GM23338 (cell line): ENCODE data around the gene CPSF3. TPM values are rescaled to one million over a fixed set of nuclear protein-coding genes. Genes with fewer than 3 reads are reported as not detected.

ENCODE experiments used
- ATAC-seq: fragments of 200-7000 bp; cut with Tn5 transposase; 3 replicates; pipeline ENCODE4 v1.9.1; 2020
- DNase-seq: peaks from one replicate; pipeline ENCODE4 v3.0.0-alpha.2; 2015; ENCODE audit warnings: low spot score
- H2AFZ ChIP-seq: fragments of 200-600 bp; sonication (generic); 2 replicates; pipeline ENCODE4 v1.8.0; 2016; ENCODE audit warnings: antibody characterized with exemption, mild to moderate bottlenecking, moderate library complexity
- H3F3A ChIP-seq: fragments of 200-600 bp; sonication (generic); replicated peaks from 2 replicates; pipeline ENCODE4 v1.8.0; 2017; ENCODE audit warnings: antibody characterized with exemption, mixed run types, low read depth
- H3K27ac ChIP-seq: fragments of 200-600 bp; sonication (generic); 2 replicates; pipeline ENCODE4 v1.6.1; 2016; ENCODE audit warnings: low read depth
- H3K27me3 ChIP-seq: fragments of 200-600 bp; sonication (generic); 2 replicates; pipeline ENCODE4 v1.8.0; 2016; ENCODE audit warnings: mild to moderate bottlenecking, mixed run types, moderate library complexity; ENCODE audit not compliant: insufficient read depth
- H3K36me3 ChIP-seq: fragments of 200-600 bp; sonication (generic); 2 replicates; pipeline ENCODE4 v1.8.0; 2016; ENCODE audit warnings: mild to moderate bottlenecking; ENCODE audit not compliant: insufficient read depth
- H3K4me1 ChIP-seq: fragments of 200-600 bp; sonication (generic); 2 replicates; pipeline ENCODE4 v1.8.0; 2016; ENCODE audit warnings: mild to moderate bottlenecking, moderate library complexity; ENCODE audit not compliant: insufficient read depth
- H3K4me2 ChIP-seq: fragments of 200-600 bp; sonication (generic); 2 replicates; pipeline ENCODE4 v1.7.1; 2017; ENCODE audit warnings: mixed run types
- H3K4me3 ChIP-seq: fragments of 200-600 bp; sonication (generic); 2 replicates; pipeline ENCODE4 v1.6.1; 2016; ENCODE audit warnings: mixed run types
- H3K79me2 ChIP-seq: fragments of 200-600 bp; sonication (generic); replicated peaks from 2 replicates; pipeline ENCODE4 v1.8.0; 2017; ENCODE audit warnings: mild to moderate bottlenecking; ENCODE audit not compliant: insufficient read depth
- H3K9me2 ChIP-seq: fragments of 200-600 bp; sonication (generic); 2 replicates; pipeline ENCODE4 v1.8.0; 2017; ENCODE audit not compliant: insufficient read depth
- H4K20me1 ChIP-seq: fragments of 200-600 bp; sonication (generic); replicated peaks from 2 replicates; pipeline ENCODE4 v1.8.0; 2017; ENCODE audit warnings: mild to moderate bottlenecking; ENCODE audit not compliant: insufficient read depth
- H3K27ac Mint-ChIP-seq: 2 replicates; pipeline ENCODE4 v1.8.0; 2020; ENCODE audit warnings: inconsistent platforms, mild to moderate bottlenecking, moderate library complexity, mixed read lengths
- H3K27me3 Mint-ChIP-seq: 3 replicates; pipeline ENCODE4 v1.8.0; 2022; ENCODE audit warnings: low read depth, mild to moderate bottlenecking, moderate library complexity, mixed read lengths, inconsistent platforms; ENCODE audit not compliant: insufficient read depth, poor library complexity
- H3K36me3 Mint-ChIP-seq: 3 replicates; pipeline ENCODE4 v1.8.0; 2021; ENCODE audit warnings: low read depth, mild to moderate bottlenecking, inconsistent platforms, moderate library complexity, mixed read lengths
- H3K4me1 Mint-ChIP-seq: 3 replicates; pipeline ENCODE4 v1.8.0; 2020; ENCODE audit warnings: mild to moderate bottlenecking, inconsistent platforms, mixed read lengths
- H3K4me3 Mint-ChIP-seq: 3 replicates; pipeline ENCODE4 v1.8.0; 2021; ENCODE audit warnings: moderate library complexity, mild to moderate bottlenecking, inconsistent platforms, mixed read lengths
- H3K9me3 Mint-ChIP-seq: 3 replicates; pipeline ENCODE4 v1.8.0; 2020; ENCODE audit warnings: moderate library complexity, mild to moderate bottlenecking, inconsistent platforms, mixed read lengths
- CREB1 ChIP-seq: fragments of 250-450 bp; sonication (Bioruptor Pico); IDR thresholded peaks from 2 replicates; pipeline ENCODE4 v1.5.0; 2020; ENCODE audit warnings: low read depth, mild to moderate bottlenecking, moderate library complexity
- EZH2 ChIP-seq: fragments of 200-600 bp; sonication (generic); IDR thresholded peaks from one replicate; pipeline ENCODE4 v1.8.0; 2017; ENCODE audit warnings: antibody characterized with exemption, mild to moderate bottlenecking, low read depth; ENCODE audit not compliant: unreplicated experiment
- EZH2phosphoT487 ChIP-seq: fragments of 200-600 bp; sonication (generic); IDR thresholded peaks from one replicate; pipeline ENCODE4 v1.8.1; 2018; ENCODE audit warnings: antibody characterized with exemption; ENCODE audit not compliant: unreplicated experiment
- JUNB ChIP-seq: IDR thresholded peaks from one replicate; pipeline ENCODE4 v1.6.1; 2016; ENCODE audit warnings: antibody characterized with exemption; ENCODE audit not compliant: unreplicated experiment
- NANOG ChIP-seq: IDR thresholded peaks from 2 replicates; pipeline ENCODE4 v1.6.1; 2016; ENCODE audit warnings: antibody characterized with exemption, borderline replicate concordance
- POLR2AphosphoS5 ChIP-seq: IDR thresholded peaks from 2 replicates; pipeline ENCODE4 v1.6.1; 2016; ENCODE audit warnings: antibody characterized with exemption, low read depth
- STAT1 ChIP-seq: IDR thresholded peaks from one replicate; pipeline ENCODE4 v1.6.1; 2016; ENCODE audit warnings: antibody characterized with exemption; ENCODE audit not compliant: unreplicated experiment
- ZNF331 ChIP-seq: fragments of 250-450 bp; sonication (Bioruptor Pico); IDR thresholded peaks from 2 replicates; pipeline ENCODE4 v1.5.0; 2020; ENCODE audit warnings: low read depth, mild to moderate bottlenecking, moderate library complexity
- long read RNA-seq: library from polyadenylated mRNA; unstranded; transcript quantifications from one replicate; pipeline ENCODE4 v2.0.0, GENCODE V29; 2020; ENCODE audit not compliant: unreplicated experiment
- polyA plus RNA-seq: library from polyadenylated mRNA; unstranded; fragments of >200 nt; fragmentation: Nextera tagmentation; extraction: Ambion mirVana; gene quantifications from 2 replicates; pipeline ENCODE4 v1.2.1, GENCODE V29; 2016
- total RNA-seq: library from RNA; depleted of rRNA; stranded (reverse); fragments of >200 nt; shearing (Covaris generic); gene quantifications from 2 replicates; pipeline ENCODE4 v1.2.3, GENCODE V29; 2014; rRNA removed
- TF ChIP-seq, protein P1 (sequence below): IDR thresholded peaks from 2 replicates; pipeline ENCODE4 v1.6.1; 2016; ENCODE audit warnings: antibody characterized with exemption
- TF ChIP-seq, protein P2 (sequence below): IDR thresholded peaks from one replicate; pipeline ENCODE4 v1.6.1; 2018; ENCODE audit warnings: antibody characterized with exemption; ENCODE audit not compliant: unreplicated experiment
- TF ChIP-seq, protein P3 (sequence below), 2 experiments: fragments of 200-600 bp in 1 of 2; sonication (generic) in 1 of 2; conservative IDR thresholded peaks; 2 replicates each; pipeline versions ENCODE4 v1.5.1 to v1.6.1; 2016 to 2017; ENCODE audit warnings: antibody characterized with exemption in 2 of 2, low read depth in 2 of 2, mild to moderate bottlenecking in 2 of 2, moderate library complexity in 1 of 2
- TF ChIP-seq, protein P4 (sequence below): fragments of 250-450 bp; sonication (Bioruptor Pico); IDR thresholded peaks from 2 replicates; pipeline ENCODE4 v1.5.0; 2020; ENCODE audit warnings: mild to moderate bottlenecking, moderate library complexity

Gene CPSF3
- 105 and 123 TPM in 2 replicates for total RNA-seq
- polyA plus RNA-seq = 74.9 and 77.1 TPM in 2 replicates
- long read RNA-seq, transcript CPSF3-201 (18 exons, 2,345 nt) = major isoform, 56 of 72 reads
- long read RNA-seq, partial matches to known transcripts = 8 of 72 reads
- long read RNA-seq, other reads (novel, unspliced or antisense) = 8 of 72 reads

DNA sequence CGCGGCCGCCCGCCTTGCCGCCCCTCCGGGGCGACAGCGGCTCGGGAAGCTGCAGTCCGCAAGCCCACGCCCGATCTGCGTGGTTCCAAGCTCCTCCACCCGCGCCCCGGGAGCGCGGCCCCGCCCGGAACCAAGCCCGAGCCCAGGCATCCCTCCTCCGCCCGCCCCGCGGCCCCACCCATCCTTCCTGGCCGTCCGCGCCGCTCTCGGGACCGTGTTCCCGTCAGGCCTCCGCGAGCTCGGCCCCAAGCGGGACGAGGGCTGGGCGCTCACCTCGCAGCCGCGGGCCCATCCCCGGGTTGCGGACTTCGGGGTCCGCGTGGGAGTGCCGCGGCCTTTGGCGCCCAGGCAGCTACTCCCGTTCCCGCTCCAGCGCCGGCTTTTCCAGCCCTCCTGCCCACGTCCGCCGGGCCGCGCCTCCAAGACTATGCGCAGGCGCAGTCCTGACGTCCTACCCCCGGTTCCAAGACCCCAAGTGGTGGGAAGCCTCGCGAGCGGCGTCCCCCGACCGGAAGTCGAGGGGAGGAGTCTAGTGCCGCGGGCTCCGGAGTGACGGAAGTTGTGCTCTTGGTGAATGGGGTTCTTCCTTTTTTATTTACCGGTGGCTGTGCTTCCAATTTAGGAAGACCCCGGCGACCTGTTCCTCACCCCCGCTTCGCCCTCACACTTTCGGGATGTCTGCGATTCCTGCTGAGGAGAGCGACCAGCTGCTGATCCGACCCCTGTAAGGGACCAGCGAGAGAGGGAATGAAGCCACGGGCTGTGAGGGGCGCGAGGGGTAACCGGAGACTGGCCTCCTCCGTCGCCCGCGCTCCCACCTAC is at the start of gene CPSF3, which contains the start of gene ITGB1BP1:
CPSF3 (plus strand) TSS at position 555 of the 822 bp plus-strand sequence; CDS start at position 675, 120 bp downstream.
ITGB1BP1 (minus strand) TSS at position 429 of the 822 bp plus-strand sequence. CDS start 4,831 bp downstream, outside the sequence.
- Histone ChIP-seq H3K27me3 (no peaks in the 10 kb centered on the region), H3F3A (0 out of 2 replicates have a peak, but pooled peaks cover 3% of the 10 kb centered on the region), H3K4me2 (peak within 1 kb of the TSS; percentile 98), H3K27ac (peak within 1 kb of the TSS; percentile 95), H3K4me1 (peaks cover 7% of the 10 kb centered on the region), H3K9me2 (no peaks in the 10 kb centered on the region), H3K79me2 (peaks cover 70% of the 10 kb centered on the region), H4K20me1 (peaks cover 23% of the 10 kb centered on the region), H2AFZ (peak within 1 kb of the TSS; percentile 96), H3K4me3 (peak within 1 kb of the TSS; percentile 93), H3K36me3 (no peaks in the 10 kb centered on the region; the same call in 1 of the 2 replicates)
- ATAC-seq = peak; percentile 90
- peak; percentile 99 for DNase-seq
- 0 out of 3 replicates have a peak, but pooled peaks cover under 1% of the 10 kb centered on the region for H3K36me3 Mint-ChIP-seq
- H3K27me3 Mint-ChIP-seq = peaks cover 15% of the 10 kb centered on the region
- peak within 1 kb of the TSS; percentile 94 for H3K27ac Mint-ChIP-seq
- no peaks in the 10 kb centered on the region for H3K9me3 Mint-ChIP-seq
- peaks cover 9% of the 10 kb centered on the region for H3K4me1 Mint-ChIP-seq
- H3K4me3 Mint-ChIP-seq = peak within 1 kb of the TSS; percentile 87; the same call in 2 of the 3 replicates
- TF ChIP-seq, protein P1, sequence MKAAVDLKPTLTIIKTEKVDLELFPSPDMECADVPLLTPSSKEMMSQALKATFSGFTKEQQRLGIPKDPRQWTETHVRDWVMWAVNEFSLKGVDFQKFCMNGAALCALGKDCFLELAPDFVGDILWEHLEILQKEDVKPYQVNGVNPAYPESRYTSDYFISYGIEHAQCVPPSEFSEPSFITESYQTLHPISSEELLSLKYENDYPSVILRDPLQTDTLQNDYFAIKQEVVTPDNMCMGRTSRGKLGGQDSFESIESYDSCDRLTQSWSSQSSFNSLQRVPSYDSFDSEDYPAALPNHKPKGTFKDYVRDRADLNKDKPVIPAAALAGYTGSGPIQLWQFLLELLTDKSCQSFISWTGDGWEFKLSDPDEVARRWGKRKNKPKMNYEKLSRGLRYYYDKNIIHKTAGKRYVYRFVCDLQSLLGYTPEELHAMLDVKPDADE = 0 out of 2 replicates have a peak, but pooled peaks have one; percentile 14
- no peak for TF ChIP-seq STAT1
- TF ChIP-seq JUNB = no peak
- TF ChIP-seq EZH2phosphoT487 = no peak
- TF ChIP-seq ZNF331 (CRISPR knock-in tag) = no peak
- TF ChIP-seq POLR2AphosphoS5 = peak; percentile 74
- TF ChIP-seq EZH2 = no peak
- peak; percentile 69 for TF ChIP-seq CREB1 (CRISPR knock-in tag)
- TF ChIP-seq, protein P2, sequence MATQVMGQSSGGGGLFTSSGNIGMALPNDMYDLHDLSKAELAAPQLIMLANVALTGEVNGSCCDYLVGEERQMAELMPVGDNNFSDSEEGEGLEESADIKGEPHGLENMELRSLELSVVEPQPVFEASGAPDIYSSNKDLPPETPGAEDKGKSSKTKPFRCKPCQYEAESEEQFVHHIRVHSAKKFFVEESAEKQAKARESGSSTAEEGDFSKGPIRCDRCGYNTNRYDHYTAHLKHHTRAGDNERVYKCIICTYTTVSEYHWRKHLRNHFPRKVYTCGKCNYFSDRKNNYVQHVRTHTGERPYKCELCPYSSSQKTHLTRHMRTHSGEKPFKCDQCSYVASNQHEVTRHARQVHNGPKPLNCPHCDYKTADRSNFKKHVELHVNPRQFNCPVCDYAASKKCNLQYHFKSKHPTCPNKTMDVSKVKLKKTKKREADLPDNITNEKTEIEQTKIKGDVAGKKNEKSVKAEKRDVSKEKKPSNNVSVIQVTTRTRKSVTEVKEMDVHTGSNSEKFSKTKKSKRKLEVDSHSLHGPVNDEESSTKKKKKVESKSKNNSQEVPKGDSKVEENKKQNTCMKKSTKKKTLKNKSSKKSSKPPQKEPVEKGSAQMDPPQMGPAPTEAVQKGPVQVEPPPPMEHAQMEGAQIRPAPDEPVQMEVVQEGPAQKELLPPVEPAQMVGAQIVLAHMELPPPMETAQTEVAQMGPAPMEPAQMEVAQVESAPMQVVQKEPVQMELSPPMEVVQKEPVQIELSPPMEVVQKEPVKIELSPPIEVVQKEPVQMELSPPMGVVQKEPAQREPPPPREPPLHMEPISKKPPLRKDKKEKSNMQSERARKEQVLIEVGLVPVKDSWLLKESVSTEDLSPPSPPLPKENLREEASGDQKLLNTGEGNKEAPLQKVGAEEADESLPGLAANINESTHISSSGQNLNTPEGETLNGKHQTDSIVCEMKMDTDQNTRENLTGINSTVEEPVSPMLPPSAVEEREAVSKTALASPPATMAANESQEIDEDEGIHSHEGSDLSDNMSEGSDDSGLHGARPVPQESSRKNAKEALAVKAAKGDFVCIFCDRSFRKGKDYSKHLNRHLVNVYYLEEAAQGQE = no peak
- TF ChIP-seq, protein P3, sequence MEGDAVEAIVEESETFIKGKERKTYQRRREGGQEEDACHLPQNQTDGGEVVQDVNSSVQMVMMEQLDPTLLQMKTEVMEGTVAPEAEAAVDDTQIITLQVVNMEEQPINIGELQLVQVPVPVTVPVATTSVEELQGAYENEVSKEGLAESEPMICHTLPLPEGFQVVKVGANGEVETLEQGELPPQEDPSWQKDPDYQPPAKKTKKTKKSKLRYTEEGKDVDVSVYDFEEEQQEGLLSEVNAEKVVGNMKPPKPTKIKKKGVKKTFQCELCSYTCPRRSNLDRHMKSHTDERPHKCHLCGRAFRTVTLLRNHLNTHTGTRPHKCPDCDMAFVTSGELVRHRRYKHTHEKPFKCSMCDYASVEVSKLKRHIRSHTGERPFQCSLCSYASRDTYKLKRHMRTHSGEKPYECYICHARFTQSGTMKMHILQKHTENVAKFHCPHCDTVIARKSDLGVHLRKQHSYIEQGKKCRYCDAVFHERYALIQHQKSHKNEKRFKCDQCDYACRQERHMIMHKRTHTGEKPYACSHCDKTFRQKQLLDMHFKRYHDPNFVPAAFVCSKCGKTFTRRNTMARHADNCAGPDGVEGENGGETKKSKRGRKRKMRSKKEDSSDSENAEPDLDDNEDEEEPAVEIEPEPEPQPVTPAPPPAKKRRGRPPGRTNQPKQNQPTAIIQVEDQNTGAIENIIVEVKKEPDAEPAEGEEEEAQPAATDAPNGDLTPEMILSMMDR (conservative IDR thresholded peaks at IDR 0.05; ENCODE audit: low read depth in 2 of 2) = no peak
- TF ChIP-seq, protein P4, sequence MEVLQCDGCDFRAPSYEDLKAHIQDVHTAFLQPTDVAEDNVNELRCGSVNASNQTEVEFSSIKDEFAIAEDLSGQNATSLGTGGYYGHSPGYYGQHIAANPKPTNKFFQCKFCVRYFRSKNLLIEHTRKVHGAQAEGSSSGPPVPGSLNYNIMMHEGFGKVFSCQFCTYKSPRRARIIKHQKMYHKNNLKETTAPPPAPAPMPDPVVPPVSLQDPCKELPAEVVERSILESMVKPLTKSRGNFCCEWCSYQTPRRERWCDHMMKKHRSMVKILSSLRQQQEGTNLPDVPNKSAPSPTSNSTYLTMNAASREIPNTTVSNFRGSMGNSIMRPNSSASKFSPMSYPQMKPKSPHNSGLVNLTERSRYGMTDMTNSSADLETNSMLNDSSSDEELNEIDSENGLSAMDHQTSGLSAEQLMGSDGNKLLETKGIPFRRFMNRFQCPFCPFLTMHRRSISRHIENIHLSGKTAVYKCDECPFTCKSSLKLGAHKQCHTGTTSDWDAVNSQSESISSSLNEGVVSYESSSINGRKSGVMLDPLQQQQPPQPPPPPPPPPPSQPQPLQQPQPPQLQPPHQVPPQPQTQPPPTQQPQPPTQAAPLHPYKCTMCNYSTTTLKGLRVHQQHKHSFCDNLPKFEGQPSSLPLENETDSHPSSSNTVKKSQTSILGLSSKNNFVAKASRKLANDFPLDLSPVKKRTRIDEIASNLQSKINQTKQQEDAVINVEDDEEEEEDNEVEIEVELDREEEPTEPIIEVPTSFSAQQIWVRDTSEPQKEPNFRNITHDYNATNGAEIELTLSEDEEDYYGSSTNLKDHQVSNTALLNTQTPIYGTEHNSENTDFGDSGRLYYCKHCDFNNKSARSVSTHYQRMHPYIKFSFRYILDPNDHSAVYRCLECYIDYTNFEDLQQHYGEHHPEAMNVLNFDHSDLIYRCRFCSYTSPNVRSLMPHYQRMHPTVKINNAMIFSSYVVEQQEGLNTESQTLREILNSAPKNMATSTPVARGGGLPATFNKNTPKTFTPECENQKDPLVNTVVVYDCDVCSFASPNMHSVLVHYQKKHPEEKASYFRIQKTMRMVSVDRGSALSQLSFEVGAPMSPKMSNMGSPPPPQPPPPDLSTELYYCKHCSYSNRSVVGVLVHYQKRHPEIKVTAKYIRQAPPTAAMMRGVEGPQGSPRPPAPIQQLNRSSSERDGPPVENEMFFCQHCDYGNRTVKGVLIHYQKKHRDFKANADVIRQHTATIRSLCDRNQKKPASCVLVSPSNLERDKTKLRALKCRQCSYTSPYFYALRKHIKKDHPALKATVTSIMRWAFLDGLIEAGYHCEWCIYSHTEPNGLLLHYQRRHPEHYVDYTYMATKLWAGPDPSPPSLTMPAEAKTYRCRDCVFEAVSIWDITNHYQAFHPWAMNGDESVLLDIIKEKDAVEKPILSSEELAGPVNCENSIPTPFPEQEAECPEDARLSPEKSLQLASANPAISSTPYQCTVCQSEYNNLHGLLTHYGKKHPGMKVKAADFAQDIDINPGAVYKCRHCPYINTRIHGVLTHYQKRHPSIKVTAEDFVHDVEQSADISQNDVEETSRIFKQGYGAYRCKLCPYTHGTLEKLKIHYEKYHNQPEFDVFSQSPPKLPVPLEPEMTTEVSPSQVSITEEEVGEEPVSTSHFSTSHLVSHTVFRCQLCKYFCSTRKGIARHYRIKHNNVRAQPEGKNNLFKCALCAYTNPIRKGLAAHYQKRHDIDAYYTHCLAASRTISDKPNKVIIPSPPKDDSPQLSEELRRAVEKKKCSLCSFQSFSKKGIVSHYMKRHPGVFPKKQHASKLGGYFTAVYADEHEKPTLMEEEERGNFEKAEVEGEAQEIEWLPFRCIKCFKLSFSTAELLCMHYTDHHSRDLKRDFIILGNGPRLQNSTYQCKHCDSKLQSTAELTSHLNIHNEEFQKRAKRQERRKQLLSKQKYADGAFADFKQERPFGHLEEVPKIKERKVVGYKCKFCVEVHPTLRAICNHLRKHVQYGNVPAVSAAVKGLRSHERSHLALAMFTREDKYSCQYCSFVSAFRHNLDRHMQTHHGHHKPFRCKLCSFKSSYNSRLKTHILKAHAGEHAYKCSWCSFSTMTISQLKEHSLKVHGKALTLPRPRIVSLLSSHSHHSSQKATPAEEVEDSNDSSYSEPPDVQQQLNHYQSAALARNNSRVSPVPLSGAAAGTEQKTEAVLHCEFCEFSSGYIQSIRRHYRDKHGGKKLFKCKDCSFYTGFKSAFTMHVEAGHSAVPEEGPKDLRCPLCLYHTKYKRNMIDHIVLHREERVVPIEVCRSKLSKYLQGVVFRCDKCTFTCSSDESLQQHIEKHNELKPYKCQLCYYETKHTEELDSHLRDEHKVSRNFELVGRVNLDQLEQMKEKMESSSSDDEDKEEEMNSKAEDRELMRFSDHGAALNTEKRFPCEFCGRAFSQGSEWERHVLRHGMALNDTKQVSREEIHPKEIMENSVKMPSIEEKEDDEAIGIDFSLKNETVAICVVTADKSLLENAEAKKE = no peak
- no peak for TF ChIP-seq NANOG
